ENCODE data around the gene FGF10.
A peak's percentile ranks its signal among the peaks of the same experiment; 100 is the strongest.

FGF10 gene

GRCh38 chr5:44382894-44383293 is 6.3 kb downstream of the FGF10 start:
- DNase-seq (ENCODE audit: low read depth), result no peak
- no peak for TF ChIP-seq CTCF (conservative IDR thresholded peaks at IDR 0.05; ENCODE audit: low read depth, low read length)
- H3K4me3 ChIP-seq (ENCODE audit: low read length), result no peak overlapping the region

DNA sequence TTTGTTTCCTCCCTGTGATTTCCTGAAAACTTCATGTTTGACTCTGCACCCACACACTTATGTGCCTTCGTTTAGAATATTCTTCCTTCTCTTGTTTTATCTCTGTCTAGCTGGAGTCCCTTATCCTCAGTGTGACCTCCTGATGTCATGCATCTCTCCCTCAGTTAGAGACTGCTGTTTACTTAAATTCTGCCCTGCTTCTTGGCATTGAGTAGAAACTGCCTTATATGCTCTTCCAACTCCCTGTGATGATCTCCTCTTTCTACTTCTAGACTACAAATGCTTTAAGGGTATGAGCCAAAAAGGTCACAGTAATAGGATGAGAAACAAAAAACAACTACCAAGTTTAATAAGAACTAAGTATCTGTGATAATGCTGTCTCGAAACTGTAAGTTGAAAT is 12.2 kb downstream of the FGF10 start:
- no peak for DNase-seq (ENCODE audit: low read depth)
- H3K4me3 ChIP-seq (ENCODE audit: low read length), result no peak overlapping the region
- TF ChIP-seq CTCF (conservative IDR thresholded peaks at IDR 0.05; ENCODE audit: low read depth, low read length), result no peak

DNA sequence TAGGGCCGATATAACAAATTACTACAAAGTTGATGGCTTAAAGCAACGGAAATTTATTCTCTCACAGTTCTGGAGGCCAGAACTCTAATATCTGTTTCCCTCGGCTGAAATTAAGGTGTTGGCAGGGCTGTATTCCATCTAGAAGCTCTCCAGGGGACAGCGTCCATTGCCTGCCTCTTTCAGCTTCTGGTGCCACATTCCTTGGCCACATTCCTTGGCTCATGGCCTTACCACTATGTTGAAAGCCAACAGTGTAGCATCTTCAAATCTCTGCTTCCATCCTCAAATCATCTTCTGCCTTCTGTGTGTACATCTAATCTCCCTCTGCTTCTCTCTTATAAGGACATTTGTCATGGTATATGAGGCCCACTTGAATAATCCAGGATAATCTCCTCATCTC is 17.2 kb downstream of the FGF10 start:
- H3K4me3 ChIP-seq (ENCODE audit: low read length), result no peak overlapping the region
- TF ChIP-seq CTCF (conservative IDR thresholded peaks at IDR 0.05; ENCODE audit: low read depth, low read length), result no peak
- DNase-seq (ENCODE audit: low read depth), result no peak

DNA sequence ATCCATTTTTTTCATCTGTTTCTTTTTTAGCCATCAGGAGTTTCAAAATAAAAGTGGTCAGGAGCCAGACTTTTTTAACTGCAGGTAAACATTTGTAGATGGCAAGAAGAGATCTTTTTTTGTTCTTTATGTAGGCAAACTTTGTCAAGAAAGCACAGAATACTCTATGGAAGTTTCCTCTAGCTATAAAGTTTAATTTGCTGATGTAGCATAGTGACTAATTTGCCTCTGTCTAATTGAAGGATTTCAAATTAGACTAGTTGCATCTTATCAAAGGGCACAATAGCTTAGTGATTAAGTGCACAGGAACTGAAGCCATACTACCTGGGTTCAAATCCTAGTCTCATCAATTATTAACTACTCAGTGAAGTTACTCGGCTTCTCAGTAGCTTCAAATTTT is 22.0 kb downstream of the FGF10 start:
- H3K4me3 ChIP-seq (ENCODE audit: low read length), result no peak overlapping the region
- DNase-seq (ENCODE audit: low read depth), result no peak
- TF ChIP-seq CTCF (conservative IDR thresholded peaks at IDR 0.05; ENCODE audit: low read depth, low read length), result no peak

GRCh38 chr5:44365345-44365744 is 23.9 kb downstream of the FGF10 start:
- peak; percentile 3 for DNase-seq (ENCODE audit: low read depth)
- H3K4me3 ChIP-seq (ENCODE audit: low read length), result no peak overlapping the region
- no peak for TF ChIP-seq CTCF (conservative IDR thresholded peaks at IDR 0.05; ENCODE audit: low read depth, low read length)

DNA sequence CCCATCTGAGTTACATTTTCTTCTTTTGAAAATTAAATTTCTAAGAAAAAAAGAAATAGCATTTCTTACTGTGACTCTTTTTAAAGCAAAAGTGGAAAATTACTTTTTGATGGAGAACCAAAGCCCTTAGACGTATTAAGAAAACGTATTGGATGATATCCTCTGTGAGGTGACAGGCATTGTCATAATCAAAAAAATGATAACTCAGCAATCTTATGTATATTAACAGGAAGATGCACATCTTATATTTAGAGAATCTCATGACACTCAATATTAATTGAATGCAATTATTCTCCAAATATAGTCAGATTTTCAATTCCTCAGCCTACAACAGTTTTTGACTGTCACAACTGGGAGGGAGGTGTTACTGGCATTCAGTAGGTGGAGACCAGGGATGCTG is 25.1 kb downstream of the FGF10 start:
- TF ChIP-seq CTCF (conservative IDR thresholded peaks at IDR 0.05; ENCODE audit: low read depth, low read length), result no peak
- DNase-seq (ENCODE audit: low read depth), result no peak
- no peak overlapping the region for H3K4me3 ChIP-seq (ENCODE audit: low read length)

DNA sequence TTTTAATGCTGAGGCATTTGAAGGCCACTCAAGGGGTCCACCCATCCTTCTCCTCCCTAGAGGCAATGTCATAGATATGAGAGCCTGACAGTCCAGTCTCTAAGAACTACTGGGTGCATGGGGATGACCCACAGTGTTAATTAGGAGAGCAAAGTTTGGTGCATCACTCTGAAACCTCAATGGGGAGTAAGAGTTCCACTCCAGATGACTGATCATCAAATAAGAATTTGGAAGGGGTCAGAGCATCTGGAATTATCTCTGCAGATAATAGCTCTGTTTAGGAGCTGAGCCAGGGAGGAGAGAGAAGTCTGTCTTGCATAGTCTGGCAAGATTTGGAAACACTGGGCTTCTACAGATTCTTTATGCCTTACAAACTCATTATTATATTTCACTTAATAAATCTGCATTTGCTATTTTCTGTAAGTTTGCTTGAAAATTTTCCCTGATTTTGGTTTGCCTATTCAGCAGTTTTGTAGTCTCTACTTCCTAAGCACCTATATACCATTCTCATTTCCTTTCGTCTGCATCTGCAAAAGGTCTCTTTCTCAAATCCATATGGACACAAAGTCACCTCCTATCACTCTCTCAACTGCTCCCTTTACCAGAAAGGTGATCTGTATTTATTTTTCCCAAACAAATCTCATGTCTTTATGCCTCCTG is 27.7 kb downstream of the FGF10 start:
- no peak overlapping the region for H3K4me3 ChIP-seq (ENCODE audit: low read length)
- no peak for TF ChIP-seq CTCF (conservative IDR thresholded peaks at IDR 0.05; ENCODE audit: low read depth, low read length)
- DNase-seq (ENCODE audit: low read depth), result no peak

All from retinal pigment epithelial cell (primary cell).